Central memory CD8-positive, alpha-beta T cell (primary cell): ENCODE data around the gene SIX3.
A peak's percentile ranks its signal among the peaks of the same experiment; 100 is the strongest.

Source experiments
- ATAC-seq: fragments of 150-1000 bp; cut with Tn5 transposase; replicated peaks from 2 replicates; pipeline ENCODE4 v1.10.0; 2022; ENCODE audit warnings: mild to moderate bottlenecking, moderate FRiP score, moderate number of reproducible peaks; ENCODE audit not compliant: poor library complexity, severe bottlenecking; ENCODE audit errors: extremely low read depth
- DNase-seq, 2 donors: peaks; one replicate each; pipeline ENCODE4 v3.0.0; 2021; ENCODE audit warnings: low spot score in 2 of 2
- H3K27ac Mint-ChIP-seq: one replicate; pipeline ENCODE4 v1.8.0; 2022; ENCODE audit warnings: low read depth, mild to moderate bottlenecking, moderate library complexity, mixed read lengths
- H3K27me3 Mint-ChIP-seq: one replicate; pipeline ENCODE4 v1.8.0; 2022; ENCODE audit warnings: mixed read lengths
- H3K36me3 Mint-ChIP-seq: one replicate; pipeline ENCODE4 v1.8.0; 2022; ENCODE audit warnings: mild to moderate bottlenecking, moderate library complexity, mixed read lengths; ENCODE audit not compliant: insufficient read depth
- H3K4me1 Mint-ChIP-seq: one replicate; pipeline ENCODE4 v1.8.0; 2022; ENCODE audit warnings: mixed read lengths
- H3K4me3 Mint-ChIP-seq: one replicate; pipeline ENCODE4 v1.8.0; 2022; ENCODE audit warnings: mild to moderate bottlenecking, moderate library complexity, mixed read lengths
- H3K9me3 Mint-ChIP-seq: one replicate; pipeline ENCODE4 v1.8.0; 2022; ENCODE audit warnings: mixed read lengths

Gene SIX3

DNA sequence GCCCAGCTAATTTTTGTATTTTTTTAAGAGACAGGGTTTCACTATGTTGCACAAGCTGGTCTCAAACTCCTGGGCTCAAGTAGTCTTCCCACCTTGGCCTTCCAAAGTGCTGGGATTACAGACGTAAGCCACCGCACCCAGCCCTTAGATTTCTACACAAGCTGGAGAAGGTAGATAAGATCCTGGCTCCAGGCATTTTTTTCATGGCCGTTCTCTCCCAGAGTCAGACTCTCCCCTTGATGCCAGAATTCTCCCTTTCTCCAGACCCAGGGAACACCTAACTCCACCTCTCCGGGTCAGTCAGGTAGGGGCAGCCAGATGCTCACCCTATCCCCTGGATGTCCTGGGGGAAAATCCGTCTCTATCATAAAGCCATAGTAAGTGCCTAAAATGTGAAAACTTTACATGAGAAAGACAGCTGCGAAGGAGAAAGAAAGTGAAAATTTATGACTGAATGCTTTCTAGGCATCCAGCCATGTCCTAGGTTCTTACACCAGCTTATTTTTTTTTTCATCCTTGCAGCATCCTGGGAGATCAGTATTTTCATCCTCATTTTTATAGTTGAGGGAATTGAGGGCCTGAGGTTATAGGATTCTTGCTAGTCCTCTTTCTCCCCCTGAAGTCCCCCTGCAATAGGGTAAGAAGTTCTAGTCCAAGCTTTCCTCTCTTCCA is 16.3 kb downstream of the SIX3 start:
- Mint-ChIP-seq H3K36me3 (no peaks in the 10 kb centered on the region), H3K4me3 (no peak overlapping the region), H3K4me1 (peaks cover 9% of the 10 kb centered on the region), H3K27ac (no peak overlapping the region), H3K9me3 (no peaks in the 10 kb centered on the region), H3K27me3 (peaks cover 91% of the 10 kb centered on the region)
- DNase-seq (no peak), ATAC-seq (no peak)

DNA sequence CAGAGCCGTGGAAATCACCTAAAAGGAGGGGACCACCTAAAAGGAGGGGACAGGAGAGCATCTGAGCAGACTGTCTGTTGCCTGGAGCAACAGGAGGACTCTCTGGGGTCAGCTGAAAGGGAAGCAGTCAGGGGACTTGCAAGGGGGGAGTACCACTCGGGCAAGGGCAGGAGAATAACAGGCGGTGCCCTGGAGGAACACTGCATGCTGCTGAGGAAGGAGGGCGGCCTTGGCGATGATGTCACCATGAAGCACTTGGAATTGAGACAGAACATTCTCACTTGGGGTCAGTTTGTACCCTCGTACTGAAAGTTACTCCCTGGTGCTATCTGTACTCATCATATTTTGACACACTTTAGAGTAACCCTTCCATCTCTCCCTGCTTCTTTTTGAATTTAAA is 18.4 kb downstream of the SIX3 start:
- Mint-ChIP-seq H3K36me3 (no peaks in the 10 kb centered on the region), H3K27me3 (peaks cover 90% of the 10 kb centered on the region), H3K9me3 (no peaks in the 10 kb centered on the region), H3K27ac (no peak overlapping the region), H3K4me3 (no peak overlapping the region), H3K4me1 (peaks cover 9% of the 10 kb centered on the region)
- DNase-seq = no peak
- ATAC-seq = no peak

GRCh38 chr2:44960871-44961270 is 19.4 kb downstream of the SIX3 start:
- Mint-ChIP-seq H3K4me1 (peaks cover 2% of the 10 kb centered on the region), H3K27ac (no peak overlapping the region), H3K36me3 (no peaks in the 10 kb centered on the region), H3K9me3 (no peaks in the 10 kb centered on the region), H3K4me3 (no peak overlapping the region), H3K27me3 (peaks cover 80% of the 10 kb centered on the region)
- no peak for ATAC-seq
- DNase-seq = no peak

DNA sequence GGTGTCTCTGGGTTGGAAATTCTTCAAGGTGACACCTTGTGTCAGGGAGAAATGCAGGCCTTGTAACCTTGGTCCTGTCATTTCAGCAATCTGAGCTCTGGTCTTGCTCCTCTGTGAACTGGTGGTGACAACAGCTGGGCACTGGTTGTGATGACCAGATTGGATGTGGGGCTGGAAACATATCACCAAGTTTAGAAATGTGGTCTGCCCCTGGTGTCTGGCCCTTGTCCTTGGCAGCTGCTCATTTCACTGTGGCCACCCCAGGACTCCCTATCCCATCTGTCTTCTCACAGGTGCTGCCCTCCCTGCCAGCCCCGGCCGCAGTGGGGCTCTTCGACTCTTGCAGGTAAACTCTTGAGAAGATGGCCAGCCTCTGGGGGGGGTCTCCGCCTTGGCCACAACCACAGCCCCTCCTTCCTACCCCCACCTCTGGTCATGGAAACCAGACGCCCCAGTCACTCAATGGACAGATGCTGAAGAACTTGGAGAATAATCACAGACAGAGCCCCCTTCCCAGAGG is 20.7 kb downstream of the SIX3 start:
- H3K9me3 Mint-ChIP-seq = no peaks in the 10 kb centered on the region
- no peak overlapping the region for H3K4me3 Mint-ChIP-seq
- no peak for ATAC-seq
- H3K27ac Mint-ChIP-seq = peak overlapping the region; percentile 51
- H3K36me3 Mint-ChIP-seq = no peaks in the 10 kb centered on the region
- H3K27me3 Mint-ChIP-seq = peaks cover 79% of the 10 kb centered on the region
- DNase-seq = no peak
- no peaks in the 10 kb centered on the region for H3K4me1 Mint-ChIP-seq

GRCh38 chr2:44964752-44965236 is 23.3 kb downstream of the SIX3 start:
- Mint-ChIP-seq H3K27ac (no peak overlapping the region), H3K4me3 (no peak overlapping the region), H3K36me3 (no peaks in the 10 kb centered on the region), H3K4me1 (no peaks in the 10 kb centered on the region), H3K27me3 (peaks cover 68% of the 10 kb centered on the region), H3K9me3 (no peaks in the 10 kb centered on the region)
- no peak for DNase-seq
- no peak for ATAC-seq

GRCh38 chr2:44965684-44966083 is 24.2 kb downstream of the SIX3 start:
- H3K36me3 Mint-ChIP-seq = no peaks in the 10 kb centered on the region
- no peak overlapping the region for H3K27ac Mint-ChIP-seq
- no peak for DNase-seq
- no peaks in the 10 kb centered on the region for H3K4me1 Mint-ChIP-seq
- H3K9me3 Mint-ChIP-seq = no peaks in the 10 kb centered on the region
- no peak for ATAC-seq
- peaks cover 71% of the 10 kb centered on the region for H3K27me3 Mint-ChIP-seq
- no peak overlapping the region for H3K4me3 Mint-ChIP-seq

- DNase-seq (no peak), ATAC-seq (no peak)
- H3K4me1 Mint-ChIP-seq = no peaks in the 10 kb centered on the region
- no peaks in the 10 kb centered on the region for H3K9me3 Mint-ChIP-seq
- H3K27me3 Mint-ChIP-seq = peaks cover 68% of the 10 kb centered on the region
- H3K36me3 Mint-ChIP-seq = no peaks in the 10 kb centered on the region
- H3K4me3 Mint-ChIP-seq = no peak overlapping the region
- H3K27ac Mint-ChIP-seq = no peak overlapping the region
Observed at GRCh38 chr2:44967056-44967455, 25.6 kb downstream of the SIX3 start.

- H3K27ac Mint-ChIP-seq = no peak overlapping the region
- no peak overlapping the region for H3K4me3 Mint-ChIP-seq
- no peaks in the 10 kb centered on the region for H3K36me3 Mint-ChIP-seq
- peaks cover 67% of the 10 kb centered on the region for H3K27me3 Mint-ChIP-seq
- H3K9me3 Mint-ChIP-seq = no peaks in the 10 kb centered on the region
- DNase-seq (no peak), ATAC-seq (no peak)
- no peaks in the 10 kb centered on the region for H3K4me1 Mint-ChIP-seq
Observed at GRCh38 chr2:44967727-44968432, 26.4 kb downstream of the SIX3 start.

DNA sequence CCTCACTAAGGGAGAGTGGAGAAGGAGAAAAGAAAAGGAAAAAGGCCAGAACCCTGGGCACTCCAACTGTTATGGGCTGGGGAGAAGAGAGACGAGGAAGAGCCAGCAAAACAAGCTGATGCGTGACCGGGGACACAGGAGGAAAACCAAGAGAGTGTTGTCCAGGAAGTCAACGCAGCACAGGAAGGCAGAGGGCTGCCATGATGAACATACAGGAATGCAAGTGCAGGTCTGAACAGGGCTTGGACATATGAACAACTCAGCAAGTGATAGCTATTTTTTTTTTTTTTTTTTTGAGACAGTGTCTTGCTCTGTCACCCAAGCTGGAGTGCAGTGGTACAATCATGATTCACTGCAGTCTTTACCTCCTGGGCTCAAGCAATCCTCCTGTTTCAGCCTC is 28.4 kb downstream of the SIX3 start:
- Mint-ChIP-seq H3K9me3 (no peaks in the 10 kb centered on the region), H3K27ac (no peak overlapping the region), H3K27me3 (peaks cover 49% of the 10 kb centered on the region), H3K36me3 (peaks cover 2% of the 10 kb centered on the region), H3K4me1 (no peaks in the 10 kb centered on the region), H3K4me3 (no peak overlapping the region)
- DNase-seq = no peak
- ATAC-seq = no peak

- Mint-ChIP-seq H3K27me3 (peaks cover 55% of the 10 kb centered on the region), H3K36me3 (peaks cover 2% of the 10 kb centered on the region), H3K27ac (no peak overlapping the region), H3K4me1 (no peaks in the 10 kb centered on the region), H3K4me3 (no peak overlapping the region), H3K9me3 (no peaks in the 10 kb centered on the region)
- ATAC-seq (no peak), DNase-seq (no peak)
Observed at GRCh38 chr2:44970846-44971450, 29.4 kb downstream of the SIX3 start.

DNA sequence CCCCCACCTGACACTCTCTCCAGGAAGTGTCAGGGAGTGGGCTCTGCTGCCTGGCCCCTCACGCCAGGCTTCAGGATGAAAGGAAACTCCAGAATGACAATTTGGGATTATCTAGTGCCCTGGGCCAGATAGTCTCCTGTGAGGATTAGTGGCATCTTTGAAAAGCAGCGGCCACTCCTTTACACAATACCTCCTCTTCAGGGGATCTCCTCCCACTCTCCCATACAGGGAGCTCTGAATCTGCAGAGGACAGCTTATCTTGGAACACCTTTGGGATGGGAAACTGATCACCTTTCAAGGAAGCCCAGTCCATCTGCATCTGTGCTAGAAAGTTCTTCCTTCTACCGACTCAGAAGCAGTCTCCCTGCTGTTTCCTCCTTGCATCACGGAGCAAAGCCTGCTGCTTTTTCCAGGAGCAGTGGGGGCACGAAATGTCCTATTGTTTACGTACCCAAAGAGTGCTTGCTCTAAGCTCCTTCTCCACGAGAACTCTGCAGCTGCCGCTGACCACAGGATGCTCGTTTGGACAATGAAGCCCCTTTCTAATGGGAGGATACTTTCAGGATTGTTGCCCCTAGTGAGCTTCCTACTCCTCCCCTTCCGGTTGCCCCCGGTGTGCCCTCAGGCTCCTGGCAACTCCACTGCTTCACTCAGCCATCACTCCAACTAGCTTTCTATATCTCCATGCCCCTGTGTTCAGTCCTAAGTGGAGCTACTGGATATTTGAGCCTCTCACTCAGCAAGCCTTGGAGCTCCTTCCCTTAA is 31.5 kb downstream of the SIX3 start:
- no peak for ATAC-seq
- Mint-ChIP-seq H3K36me3 (peaks cover 4% of the 10 kb centered on the region), H3K4me1 (no peaks in the 10 kb centered on the region), H3K4me3 (no peak overlapping the region), H3K27ac (no peak overlapping the region), H3K9me3 (no peaks in the 10 kb centered on the region), H3K27me3 (peaks cover 48% of the 10 kb centered on the region)
- no peak for DNase-seq

- no peak for ATAC-seq
- Mint-ChIP-seq H3K4me1 (no peaks in the 10 kb centered on the region), H3K36me3 (peaks cover 4% of the 10 kb centered on the region), H3K4me3 (no peak overlapping the region), H3K9me3 (no peaks in the 10 kb centered on the region), H3K27ac (no peak overlapping the region), H3K27me3 (peaks cover 45% of the 10 kb centered on the region)
- DNase-seq = no peak
Observed at GRCh38 chr2:44974064-44974715, 32.7 kb downstream of the SIX3 start.
